Activated T-cell treated with anti-CD3 and anti-CD28 coated beads, Interleukin-2, amount 50 U/mL, for 72 hours (primary cell): ENCODE data around the gene TESK1. TPM values are rescaled to one million over a fixed set of nuclear protein-coding genes. Genes with fewer than 3 reads are reported as not detected.
"Not testable (repeated sequence)": the region's sequence is repeated elsewhere in the genome, so short reads cannot be mapped to it uniquely, and the experiment has no call there.

Source experiments
- ATAC-seq, 2 donors: fragments of 150-1000 bp; cut with Tn5 transposase; replicated peaks in 1 of 2; 2 replicates each; pipeline ENCODE4 v1.10.0; 2021; ENCODE audit warnings: moderate library complexity in 2 of 2, mild to moderate bottlenecking in 1 of 2
- DNase-seq, 2 donors: peaks; one replicate each; pipeline ENCODE4 v3.0.0; 2021 to 2022; ENCODE audit warnings: mixed read lengths in 1 of 2
- H3K27ac Mint-ChIP-seq: one replicate; pipeline ENCODE4 v1.8.0; 2022; ENCODE audit warnings: mild to moderate bottlenecking, moderate library complexity, mixed read lengths
- H3K27me3 Mint-ChIP-seq: one replicate; pipeline ENCODE4 v1.8.0; 2022; ENCODE audit warnings: low read depth, mixed read lengths
- H3K36me3 Mint-ChIP-seq, 2 donors: one replicate each; pipeline ENCODE4 v1.8.0; 2022; ENCODE audit warnings: mixed read lengths in 2 of 2, mild to moderate bottlenecking in 1 of 2; ENCODE audit not compliant: insufficient read depth in 2 of 2
- H3K4me1 Mint-ChIP-seq: one replicate; pipeline ENCODE4 v1.8.0; 2022; ENCODE audit warnings: low read depth, mixed read lengths
- H3K4me3 Mint-ChIP-seq, 2 donors: one replicate each; pipeline ENCODE4 v1.8.0; 2022; ENCODE audit warnings: mild to moderate bottlenecking in 2 of 2, mixed read lengths in 2 of 2, moderate library complexity in 2 of 2
- H3K9me3 Mint-ChIP-seq, 2 donors: one replicate each; pipeline ENCODE4 v1.8.0; 2022; ENCODE audit warnings: mixed read lengths in 2 of 2
- total RNA-seq, 2 donors: library from RNA; stranded (reverse); gene quantifications; one replicate each; pipeline ENCODE4 v1.2.3, GENCODE V29; 2022

Gene TESK1
- total RNA-seq, 2 donors from 2014 or later = 39.9 to 45.5 TPM

DNA sequence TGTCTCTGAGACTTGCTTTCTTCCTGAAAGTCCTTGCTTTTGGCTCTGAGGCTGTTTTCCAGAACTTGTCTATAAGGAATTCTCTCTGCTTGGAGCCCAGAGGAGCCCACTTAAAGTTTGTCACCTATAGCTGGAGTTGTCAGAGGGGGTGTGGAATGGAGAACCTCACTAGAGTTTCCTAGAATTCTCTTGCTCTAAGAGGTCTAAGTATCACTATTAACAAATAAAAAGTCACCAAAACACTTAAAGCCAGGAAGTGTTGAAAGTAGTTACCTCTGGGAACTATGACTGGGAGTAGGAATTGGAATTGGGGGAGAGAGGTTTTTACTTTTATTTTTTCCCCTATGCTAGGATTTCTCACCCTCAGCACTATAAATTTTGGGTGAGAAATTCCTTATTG, 30.7 kb downstream of the TESK1 start:
- H3K9me3 Mint-ChIP-seq = peaks cover 2 to 3% of the 10 kb centered on the region in 2 donors
- DNase-seq = no peak
- H3K27me3 Mint-ChIP-seq = no peaks in the 10 kb centered on the region
- H3K4me1 Mint-ChIP-seq = peaks cover 51% of the 10 kb centered on the region
- peaks cover 7 to 9% of the 10 kb centered on the region in 2 donors for H3K36me3 Mint-ChIP-seq
- ATAC-seq = no peak
- H3K27ac Mint-ChIP-seq = peak overlapping the region; percentile 30
- H3K4me3 Mint-ChIP-seq = peak overlapping the region in 1 of 2 donors; percentile 26

DNA sequence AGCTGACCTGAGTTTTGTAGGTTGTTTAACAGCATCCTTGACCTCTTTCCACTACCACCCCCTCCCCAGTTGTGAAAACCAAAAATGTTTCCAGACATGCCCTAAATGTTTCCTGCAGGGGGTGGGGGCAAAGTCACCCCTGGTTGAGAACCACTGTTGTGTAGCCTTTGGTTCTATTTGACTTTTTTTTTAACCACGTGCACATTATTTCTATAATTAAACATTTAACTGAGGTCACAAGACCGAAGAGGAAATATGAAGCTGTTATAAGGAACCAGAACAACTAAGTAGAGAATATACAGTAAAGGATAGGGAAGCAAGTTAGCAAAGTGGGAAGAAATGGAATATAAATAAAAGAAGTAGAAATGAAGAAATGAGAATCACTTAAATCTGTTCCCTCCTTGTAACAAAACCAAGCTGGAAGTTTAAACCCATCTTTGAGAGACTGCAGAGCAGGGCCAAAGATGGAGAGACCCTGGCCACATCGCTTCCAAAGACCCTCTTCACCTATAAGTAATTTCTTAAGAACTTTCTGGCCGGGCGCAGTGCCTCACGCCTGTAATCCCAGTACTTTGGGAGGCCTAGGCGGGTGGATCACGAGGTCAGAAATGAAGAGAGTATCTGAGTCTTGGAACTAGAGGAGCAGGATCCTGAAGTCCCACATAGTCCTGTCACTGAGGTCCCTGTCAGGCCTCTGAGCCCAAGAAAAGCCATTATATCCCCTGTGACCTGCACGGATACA, 31.2 kb downstream of the TESK1 start:
- Mint-ChIP-seq H3K4me1 (peaks cover 55% of the 10 kb centered on the region), H3K4me3 (peak overlapping the region in 1 of 2 donors; percentile 38), H3K27me3 (no peaks in the 10 kb centered on the region), H3K9me3 (peaks cover 2 to 6% of the 10 kb centered on the region in 2 donors), H3K36me3 (peaks cover 11 to 13% of the 10 kb centered on the region in 2 donors), H3K27ac (peak overlapping the region; percentile 93)
- no peak for DNase-seq
- no peak for ATAC-seq

DNA sequence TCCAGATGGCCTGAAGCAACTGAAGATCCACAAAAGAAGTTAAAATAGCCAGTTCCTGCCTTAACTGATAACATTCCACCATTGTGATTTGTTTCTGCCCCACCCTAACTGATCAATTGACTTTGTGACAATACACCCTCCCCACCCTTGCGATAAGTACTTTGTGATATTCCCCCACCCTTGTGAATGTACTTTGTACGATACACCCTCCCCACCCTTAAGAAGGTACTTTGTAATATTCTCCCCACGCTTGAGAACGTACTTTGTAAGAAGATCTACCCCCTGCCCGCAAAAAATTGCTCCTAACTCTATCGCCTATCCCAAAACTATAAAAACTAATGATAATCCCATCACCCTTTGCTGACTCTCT, 31.8 kb downstream of the TESK1 start:
- not testable (repeated sequence) for H3K9me3 Mint-ChIP-seq, H3K27me3 Mint-ChIP-seq, ATAC-seq, H3K4me3 Mint-ChIP-seq, DNase-seq, H3K27ac Mint-ChIP-seq
- Mint-ChIP-seq H3K4me1 (peaks cover 55% of the 10 kb centered on the region), H3K36me3 (peaks cover 13 to 15% of the 10 kb centered on the region in 2 donors)

DNA sequence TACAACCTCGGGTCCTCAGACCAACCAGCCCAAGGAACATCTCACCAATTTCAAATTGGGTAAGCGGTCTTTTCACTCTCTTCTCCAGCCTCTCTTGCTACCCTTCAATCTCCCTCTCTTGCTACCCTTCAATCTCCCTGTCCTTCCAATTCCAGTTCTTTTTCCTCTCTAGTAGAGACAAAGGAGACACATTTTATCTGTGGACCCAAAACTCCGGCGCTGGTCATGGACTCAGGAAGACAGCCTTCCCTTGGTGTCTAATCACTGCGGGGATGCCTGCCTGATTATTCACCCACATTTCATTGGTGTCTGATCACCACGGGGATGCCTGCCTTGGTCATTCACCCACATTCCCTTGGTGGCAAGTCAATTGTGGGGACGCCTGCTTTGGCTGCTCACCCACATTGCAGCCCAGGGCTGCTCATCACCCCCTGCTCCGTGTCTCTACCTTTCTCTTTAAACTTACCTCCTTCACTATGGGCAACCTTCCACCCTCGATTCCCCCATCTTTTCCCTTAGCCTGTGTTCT, 32.4 kb downstream of the TESK1 start:
- H3K9me3 Mint-ChIP-seq, DNase-seq, ATAC-seq, H3K27me3 Mint-ChIP-seq: not testable (repeated sequence)
- H3K4me3 Mint-ChIP-seq = peak overlapping the region in 1 of 2 donors; percentile 34
- peaks cover 55% of the 10 kb centered on the region for H3K4me1 Mint-ChIP-seq
- peak overlapping the region; percentile 15 for H3K27ac Mint-ChIP-seq
- H3K36me3 Mint-ChIP-seq = peaks cover 13 to 15% of the 10 kb centered on the region in 2 donors

DNA sequence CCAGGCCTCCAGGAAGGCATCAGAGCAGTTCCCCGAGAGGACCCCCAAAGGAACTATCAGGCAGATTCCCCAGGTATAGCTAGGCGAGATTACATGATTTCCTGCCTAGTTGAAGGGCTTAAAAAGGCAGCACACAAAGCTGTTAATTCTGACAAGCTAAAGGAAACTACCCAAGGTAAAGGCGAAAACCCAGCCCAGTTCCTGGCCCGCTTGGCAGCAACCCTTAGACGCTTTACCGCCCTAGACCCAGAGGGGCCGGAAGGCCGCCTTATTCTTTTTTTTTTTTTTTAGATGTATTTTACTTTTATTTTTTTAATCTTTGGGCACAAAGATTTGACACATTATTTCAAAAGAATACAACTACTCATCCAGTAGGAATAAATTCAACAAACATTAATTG, 33.7 kb downstream of the TESK1 start:
- H3K9me3 Mint-ChIP-seq, H3K27me3 Mint-ChIP-seq, DNase-seq, H3K27ac Mint-ChIP-seq: not testable (repeated sequence)
- Mint-ChIP-seq H3K36me3 (peaks cover 13 to 18% of the 10 kb centered on the region in 2 donors), H3K4me1 (peaks cover 55% of the 10 kb centered on the region), H3K4me3 (peak overlapping the region; percentile 54 to 68)
- ATAC-seq = peak; percentile 44 to 48

DNA sequence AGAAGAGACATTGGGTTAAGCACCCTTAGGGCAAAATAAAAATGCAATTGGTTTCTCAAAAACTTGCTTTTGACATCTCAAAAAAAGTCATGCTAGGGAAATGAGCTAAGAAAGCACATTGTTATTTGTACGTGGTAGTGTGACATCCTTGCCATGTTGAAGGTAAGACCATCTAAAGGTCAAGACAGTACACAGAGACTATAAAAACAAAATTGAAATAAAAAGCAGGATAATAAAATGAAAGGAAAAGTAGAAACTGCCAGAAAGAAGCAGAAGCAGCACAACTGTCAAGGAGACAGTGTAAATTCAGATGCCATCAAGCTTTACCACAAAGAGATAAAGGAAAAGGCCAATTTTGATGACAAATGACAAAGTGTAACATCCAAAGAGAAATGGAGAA, 34.2 kb downstream of the TESK1 start:
- peaks cover 13 to 18% of the 10 kb centered on the region in 2 donors for H3K36me3 Mint-ChIP-seq
- H3K4me1 Mint-ChIP-seq = peaks cover 57% of the 10 kb centered on the region
- H3K27me3 Mint-ChIP-seq, DNase-seq, H3K9me3 Mint-ChIP-seq: not testable (repeated sequence)
- ATAC-seq = peak in 1 of 2 donors; percentile 53
- H3K27ac Mint-ChIP-seq = peak overlapping the region; percentile 98
- peak overlapping the region; percentile 68 to 84 for H3K4me3 Mint-ChIP-seq

DNA sequence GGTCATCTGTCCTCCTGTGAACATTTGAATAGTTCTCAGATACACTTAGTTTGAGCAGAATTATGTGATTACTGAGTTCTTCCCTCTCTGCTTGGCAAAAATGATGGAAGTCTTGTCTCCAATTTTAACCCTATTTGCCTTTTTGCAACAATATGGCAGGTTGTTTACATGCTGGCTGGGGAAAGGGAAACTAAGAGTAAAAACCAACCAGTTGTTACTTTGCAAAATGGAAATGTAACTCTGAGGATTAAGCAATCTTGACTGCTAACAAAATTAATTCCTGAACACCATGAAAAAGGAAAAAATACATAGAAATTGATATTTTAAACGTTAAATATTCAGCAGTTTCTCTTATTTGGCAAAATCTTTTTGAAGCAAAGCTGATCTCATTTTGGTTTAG, 34.6 kb downstream of the TESK1 start:
- ATAC-seq = peak in 1 of 2 donors; percentile 25
- no peak for DNase-seq
- H3K27me3 Mint-ChIP-seq = no peaks in the 10 kb centered on the region

DNA sequence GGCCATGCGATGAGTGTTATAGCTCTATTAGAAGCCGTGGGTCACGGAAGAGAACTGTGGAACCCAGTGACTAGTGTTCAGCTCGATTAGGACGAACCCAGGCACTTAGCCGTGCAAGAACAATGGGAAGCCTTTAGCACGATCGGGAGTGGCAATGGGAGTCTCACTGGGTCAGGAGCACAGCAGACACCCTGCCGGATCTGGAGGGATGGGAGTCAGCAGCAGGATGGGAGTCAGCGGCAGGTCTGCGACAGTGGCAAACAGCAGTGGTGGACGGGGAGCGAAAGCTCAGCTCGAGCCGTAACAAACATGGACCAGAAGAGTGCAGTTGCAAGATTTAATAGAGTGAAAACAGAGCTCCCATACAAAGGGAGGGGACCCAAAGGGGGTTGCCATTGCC, 35.4 kb downstream of the TESK1 start:
- Mint-ChIP-seq H3K4me3 (peak overlapping the region in 1 of 2 donors; percentile 24), H3K36me3 (peaks cover 14 to 24% of the 10 kb centered on the region in 2 donors), H3K4me1 (peaks cover 66% of the 10 kb centered on the region), H3K27ac (peak overlapping the region; percentile 67)
- H3K9me3 Mint-ChIP-seq, H3K27me3 Mint-ChIP-seq, DNase-seq, ATAC-seq: not testable (repeated sequence)

More for the DNA sequence above, 34.6 kb downstream of the TESK1 start:
- H3K4me3 Mint-ChIP-seq = peak overlapping the region; percentile 68 to 84
- peaks cover 2 to 6% of the 10 kb centered on the region in 2 donors for H3K9me3 Mint-ChIP-seq
- peak overlapping the region; percentile 98 for H3K27ac Mint-ChIP-seq
- H3K4me1 Mint-ChIP-seq = peaks cover 61% of the 10 kb centered on the region
- peaks cover 14 to 22% of the 10 kb centered on the region in 2 donors for H3K36me3 Mint-ChIP-seq

DNA sequence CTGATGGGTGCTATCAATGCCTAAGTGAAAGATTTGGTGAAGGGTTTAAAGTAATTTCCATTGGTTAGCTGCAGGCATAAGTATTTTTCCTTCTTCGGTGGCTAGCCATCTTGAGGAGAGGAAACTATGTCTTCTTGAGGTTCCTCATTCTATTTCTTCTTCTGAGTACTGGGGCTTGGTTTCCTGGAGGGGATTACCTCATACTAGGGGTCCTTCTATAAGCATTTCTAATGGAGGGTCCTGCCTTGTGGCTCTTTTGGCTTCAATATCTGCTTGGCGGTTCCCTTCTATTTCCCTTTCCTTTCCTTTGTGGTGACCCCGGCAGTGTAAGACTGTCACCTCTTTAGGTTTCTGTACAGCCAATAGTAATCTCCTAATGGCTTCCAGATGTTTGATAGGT, 36.4 kb downstream of the TESK1 start:
- H3K27me3 Mint-ChIP-seq, ATAC-seq, H3K4me3 Mint-ChIP-seq, H3K9me3 Mint-ChIP-seq, DNase-seq: not testable (repeated sequence)
- Mint-ChIP-seq H3K4me1 (peaks cover 66% of the 10 kb centered on the region), H3K36me3 (peaks cover 16 to 28% of the 10 kb centered on the region in 2 donors), H3K27ac (peak overlapping the region; percentile 72)

DNA sequence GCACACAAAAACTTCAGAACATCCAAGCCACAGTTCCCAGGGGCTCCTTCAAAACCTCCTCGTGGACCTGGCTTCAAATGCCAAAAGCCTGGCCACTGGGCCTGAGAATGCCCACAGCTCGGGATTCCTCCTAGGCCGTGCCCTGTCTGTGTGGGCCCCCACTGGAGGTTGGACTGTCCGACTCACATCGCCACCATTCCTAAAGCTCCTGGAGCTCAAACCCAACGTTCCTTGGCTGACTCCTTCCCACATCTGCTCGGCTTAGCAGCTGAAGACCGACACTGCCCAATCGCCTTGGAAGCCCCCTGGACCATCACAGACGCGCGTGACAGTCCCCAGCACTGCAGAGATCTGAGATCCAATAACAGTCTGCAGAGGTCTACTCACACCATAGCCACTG, 38.0 kb downstream of the TESK1 start:
- Mint-ChIP-seq H3K4me3 (no peak overlapping the region), H3K4me1 (peaks cover 64% of the 10 kb centered on the region), H3K27me3 (no peaks in the 10 kb centered on the region), H3K9me3 (peaks cover 2 to 6% of the 10 kb centered on the region in 2 donors), H3K27ac (no peak overlapping the region), H3K36me3 (peaks cover 14 to 28% of the 10 kb centered on the region in 2 donors)
- no peak for DNase-seq
- no peak for ATAC-seq

DNA sequence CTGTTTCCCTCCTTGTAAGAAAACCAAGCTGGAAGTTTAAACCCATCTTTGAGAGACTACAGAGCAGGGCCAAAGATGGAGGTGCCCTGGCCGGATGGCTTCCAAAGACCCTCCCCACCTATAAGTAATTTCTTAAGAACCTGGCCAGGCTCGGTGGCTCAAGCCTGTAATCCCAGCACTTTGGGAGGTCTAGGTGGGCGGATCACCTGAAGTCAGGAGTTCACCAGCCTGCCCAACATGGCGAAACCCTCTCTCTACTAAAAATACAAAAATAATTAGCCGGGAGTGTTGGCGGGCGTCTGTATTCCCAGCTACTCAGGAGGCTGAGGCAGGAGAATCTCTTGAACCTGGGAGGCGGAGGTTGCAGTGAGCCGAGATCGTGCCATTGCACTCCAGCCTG, 40.7 kb downstream of the TESK1 start:
- H3K4me3 Mint-ChIP-seq = peak overlapping the region; percentile 94 to 97
- peak overlapping the region; percentile 88 for H3K27ac Mint-ChIP-seq
- H3K27me3 Mint-ChIP-seq, DNase-seq, ATAC-seq, H3K9me3 Mint-ChIP-seq: not testable (repeated sequence)
- H3K4me1 Mint-ChIP-seq = peaks cover 59% of the 10 kb centered on the region
- H3K36me3 Mint-ChIP-seq = peaks cover 9 to 20% of the 10 kb centered on the region in 2 donors

DNA sequence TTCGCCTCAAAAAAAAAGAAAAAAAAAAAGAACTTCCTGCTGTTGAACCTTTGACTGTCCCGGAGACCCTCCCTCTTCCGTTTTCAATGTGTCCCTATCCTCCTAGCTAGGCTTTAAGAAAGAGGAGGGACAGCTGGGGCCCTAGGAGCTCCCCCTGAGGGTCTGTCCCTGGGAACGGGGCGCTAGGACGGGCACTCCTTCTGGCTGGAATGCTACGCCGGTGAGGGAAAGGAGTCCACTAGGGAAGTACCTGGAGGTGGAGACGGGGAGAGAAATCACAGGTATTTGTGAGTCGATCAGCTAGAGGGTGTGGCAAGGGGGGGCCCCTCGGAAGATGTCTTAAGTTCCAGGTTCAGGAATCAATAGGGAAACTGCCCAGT, 41.1 kb downstream of the TESK1 start:
- Mint-ChIP-seq H3K4me3 (peak overlapping the region; percentile 94 to 97), H3K27me3 (no peaks in the 10 kb centered on the region), H3K9me3 (peaks cover 0 to under 1% of the 10 kb centered on the region in 2 donors), H3K4me1 (peaks cover 59% of the 10 kb centered on the region), H3K36me3 (peaks cover 5 to 16% of the 10 kb centered on the region in 2 donors), H3K27ac (peak overlapping the region; percentile 88)
- DNase-seq = no peak
- ATAC-seq = peak in 1 of 2 donors; percentile 3

DNA sequence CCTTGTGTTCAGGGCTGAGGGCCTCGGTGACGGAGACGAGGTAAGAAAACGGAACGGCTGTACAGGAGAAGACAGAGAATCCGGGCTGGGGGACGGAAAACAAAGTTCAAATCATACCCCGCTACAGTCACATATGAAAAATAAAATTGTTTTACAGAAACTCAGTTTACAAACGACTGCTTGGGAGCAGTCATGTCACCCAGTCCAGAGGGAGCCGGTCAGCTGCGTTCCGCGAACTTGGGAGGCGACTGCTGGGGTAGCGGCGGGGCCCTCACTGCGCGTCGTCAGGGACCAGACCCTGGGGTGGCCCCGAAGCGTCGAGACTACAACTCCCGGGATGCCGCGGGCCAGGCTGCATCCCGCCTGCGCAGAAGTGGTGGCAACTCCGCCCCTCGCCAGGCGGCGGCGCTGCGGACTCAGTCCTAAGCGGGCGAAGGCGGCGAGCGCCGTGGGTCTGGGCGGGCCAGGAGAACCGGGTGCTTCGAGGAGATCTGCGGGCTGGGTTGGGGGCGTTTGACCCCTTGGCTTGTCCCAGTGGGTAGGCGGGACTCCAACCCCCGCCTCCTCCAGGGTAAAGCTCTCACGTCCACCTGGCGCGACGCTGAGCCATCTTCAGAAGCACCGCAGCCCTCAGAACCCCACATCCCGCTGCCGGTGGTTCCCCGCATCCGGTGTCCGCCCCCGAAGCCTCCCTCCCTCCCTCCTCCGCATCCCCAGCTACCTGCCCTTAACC, 41.6 kb downstream of the TESK1 start:
- no peaks in the 10 kb centered on the region for H3K9me3 Mint-ChIP-seq

More for the DNA sequence above, 41.6 kb downstream of the TESK1 start:
- Mint-ChIP-seq H3K4me3 (peak overlapping the region; percentile 94 to 97), H3K4me1 (peaks cover 65% of the 10 kb centered on the region), H3K27me3 (no peaks in the 10 kb centered on the region), H3K36me3 (peaks cover 5 to 13% of the 10 kb centered on the region in 2 donors), H3K27ac (peak overlapping the region; percentile 88)
- ATAC-seq (peak; percentile 88 to 90), DNase-seq (peak; percentile 92 to 94)
